Activated T-cell treated with anti-CD3 and anti-CD28 coated beads, Interleukin-2, amount 50 U/mL, for 72 hours (primary cell): Measurements from ENCODE around the gene INPP4B. TPM values are rescaled to one million over a fixed set of nuclear protein-coding genes. Genes with fewer than 3 reads are reported as not detected.

ENCODE experiments used
- ATAC-seq, 2 donors: fragments of 150-1000 bp; cut with Tn5 transposase; replicated peaks in 1 of 2; 2 replicates each; pipeline ENCODE4 v1.10.0; 2021; ENCODE audit warnings: moderate library complexity in 2 of 2, mild to moderate bottlenecking in 1 of 2
- DNase-seq, 2 donors: peaks; one replicate each; pipeline ENCODE4 v3.0.0; 2021 to 2022; ENCODE audit warnings: mixed read lengths in 1 of 2
- H3K27ac Mint-ChIP-seq: one replicate; pipeline ENCODE4 v1.8.0; 2022; ENCODE audit warnings: mild to moderate bottlenecking, moderate library complexity, mixed read lengths
- H3K27me3 Mint-ChIP-seq: one replicate; pipeline ENCODE4 v1.8.0; 2022; ENCODE audit warnings: low read depth, mixed read lengths
- H3K36me3 Mint-ChIP-seq, 2 donors: one replicate each; pipeline ENCODE4 v1.8.0; 2022; ENCODE audit warnings: mixed read lengths in 2 of 2, mild to moderate bottlenecking in 1 of 2; ENCODE audit not compliant: insufficient read depth in 2 of 2
- H3K4me1 Mint-ChIP-seq: one replicate; pipeline ENCODE4 v1.8.0; 2022; ENCODE audit warnings: low read depth, mixed read lengths
- H3K4me3 Mint-ChIP-seq, 2 donors: one replicate each; pipeline ENCODE4 v1.8.0; 2022; ENCODE audit warnings: mild to moderate bottlenecking in 2 of 2, mixed read lengths in 2 of 2, moderate library complexity in 2 of 2
- H3K9me3 Mint-ChIP-seq, 2 donors: one replicate each; pipeline ENCODE4 v1.8.0; 2022; ENCODE audit warnings: mixed read lengths in 2 of 2
- total RNA-seq, 2 donors: library from RNA; stranded (reverse); gene quantifications; one replicate each; pipeline ENCODE4 v1.2.3, GENCODE V29; 2022

INPP4B gene
- total RNA-seq, 2 donors from 2014 or later: 64.9 to 67.3 TPM

DNA sequence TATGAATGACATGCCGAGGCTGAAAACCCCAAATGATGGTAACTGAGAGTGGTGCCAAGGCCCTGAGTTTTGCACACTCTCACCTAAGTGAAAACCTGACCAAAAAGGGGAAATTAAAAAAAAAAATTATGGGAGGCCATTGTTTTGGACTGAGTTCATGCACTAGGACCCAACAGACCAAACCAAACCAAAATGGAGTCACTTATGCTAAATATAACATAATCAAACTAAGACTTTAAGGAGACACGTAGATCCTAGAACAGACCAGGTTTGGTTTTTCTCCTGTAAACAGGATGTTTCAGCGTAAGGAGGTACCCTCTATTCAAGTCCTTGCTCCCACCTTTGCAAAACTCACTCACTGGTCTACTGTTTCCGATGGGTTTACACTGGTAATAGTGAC is 453.0 kb downstream of the INPP4B start:
- Mint-ChIP-seq H3K9me3 (no peaks in the 10 kb centered on the region), H3K27me3 (no peaks in the 10 kb centered on the region), H3K27ac (peak overlapping the region; percentile 100), H3K4me3 (peak overlapping the region in 1 of 2 donors; percentile 63), H3K4me1 (peaks cover 99% of the 10 kb centered on the region), H3K36me3 (peaks cover 10 to 37% of the 10 kb centered on the region in 2 donors)
- ATAC-seq: no peak
- DNase-seq: no peak

DNA sequence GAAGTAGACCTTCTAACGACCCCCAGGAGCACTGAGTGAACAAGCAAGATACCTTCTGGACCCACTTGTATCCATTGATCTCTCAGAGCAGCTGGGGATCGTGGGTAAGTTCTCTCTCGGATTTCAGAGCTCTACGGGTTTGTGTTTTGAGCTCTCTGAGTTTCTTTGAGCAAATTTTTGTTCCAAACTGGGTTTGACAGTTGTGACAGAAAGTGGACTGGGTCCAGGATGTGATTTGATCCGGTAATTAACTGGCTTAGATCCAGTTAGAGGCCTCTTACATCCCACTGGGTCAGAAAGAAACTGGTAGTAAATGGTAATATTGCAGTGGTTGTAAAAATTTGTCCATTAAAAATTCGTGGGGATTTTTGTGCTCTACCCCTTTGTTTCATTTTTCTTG is 459.2 kb downstream of the INPP4B start:
- Mint-ChIP-seq H3K4me3 (peak overlapping the region; percentile 53 to 75), H3K27me3 (no peaks in the 10 kb centered on the region), H3K9me3 (no peaks in the 10 kb centered on the region), H3K36me3 (peaks cover 3 to 22% of the 10 kb centered on the region in 2 donors), H3K4me1 (peaks cover 78% of the 10 kb centered on the region), H3K27ac (peak overlapping the region; percentile 90)
- ATAC-seq (no peak), DNase-seq (no peak)

GRCh38 chr4:142386449-142386848 is 459.7 kb downstream of the INPP4B start:
- H3K4me1 Mint-ChIP-seq: peaks cover 74% of the 10 kb centered on the region
- H3K9me3 Mint-ChIP-seq: no peaks in the 10 kb centered on the region
- ATAC-seq (peak in 1 of 2 donors; percentile 54), DNase-seq (no peak)
- peak overlapping the region; percentile 90 for H3K27ac Mint-ChIP-seq
- H3K27me3 Mint-ChIP-seq: no peaks in the 10 kb centered on the region
- H3K4me3 Mint-ChIP-seq: peak overlapping the region; percentile 53 to 75
- peaks cover 3 to 24% of the 10 kb centered on the region in 2 donors for H3K36me3 Mint-ChIP-seq

DNA sequence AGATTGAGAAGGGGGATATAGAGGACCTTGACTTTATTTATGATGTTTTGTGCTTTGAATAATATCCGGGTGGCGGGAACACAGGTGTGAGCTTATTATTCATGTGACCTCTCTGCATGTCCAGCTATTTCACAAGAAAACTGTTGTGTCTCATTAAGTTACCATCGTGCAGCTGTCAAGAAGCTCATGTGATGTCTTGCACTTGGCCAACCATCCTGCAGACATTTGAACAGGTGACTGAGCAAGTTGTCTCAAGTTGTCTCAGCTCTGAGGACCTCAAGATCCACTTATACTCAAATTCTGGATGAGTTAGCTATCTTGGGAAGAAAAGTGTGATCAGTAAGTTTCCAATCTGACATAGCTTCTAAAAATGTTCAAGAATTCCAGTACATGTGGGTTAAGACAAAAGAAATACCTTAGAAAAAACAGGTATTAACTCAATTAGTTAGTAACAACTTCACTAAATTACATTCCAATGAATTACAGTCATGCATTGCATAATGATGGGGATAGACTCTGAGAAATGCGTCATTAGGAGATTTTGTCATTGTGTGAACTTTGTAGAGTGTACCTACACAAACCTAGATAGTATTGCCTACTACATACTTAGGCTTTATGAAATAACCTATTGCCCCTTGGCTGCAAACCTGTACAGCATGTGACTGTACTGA is 462.2 kb downstream of the INPP4B start:
- peak in 1 of 2 donors; percentile 26 for ATAC-seq
- Mint-ChIP-seq H3K27me3 (no peaks in the 10 kb centered on the region), H3K9me3 (no peaks in the 10 kb centered on the region), H3K4me1 (peaks cover 70% of the 10 kb centered on the region), H3K27ac (peak overlapping the region; percentile 85), H3K36me3 (peaks cover 3 to 20% of the 10 kb centered on the region in 2 donors), H3K4me3 (peak overlapping the region in 1 of 2 donors; percentile 78)
- no peak for DNase-seq

- Mint-ChIP-seq H3K27ac (peak overlapping the region; percentile 85), H3K9me3 (no peaks in the 10 kb centered on the region), H3K27me3 (no peaks in the 10 kb centered on the region), H3K4me3 (peak overlapping the region in 1 of 2 donors; percentile 78), H3K4me1 (peaks cover 70% of the 10 kb centered on the region), H3K36me3 (peaks cover 3 to 17% of the 10 kb centered on the region in 2 donors)
- DNase-seq: no peak
- ATAC-seq: no peak
Measured at GRCh38 chr4:142383354-142383753, 462.7 kb downstream of the INPP4B start.

DNA sequence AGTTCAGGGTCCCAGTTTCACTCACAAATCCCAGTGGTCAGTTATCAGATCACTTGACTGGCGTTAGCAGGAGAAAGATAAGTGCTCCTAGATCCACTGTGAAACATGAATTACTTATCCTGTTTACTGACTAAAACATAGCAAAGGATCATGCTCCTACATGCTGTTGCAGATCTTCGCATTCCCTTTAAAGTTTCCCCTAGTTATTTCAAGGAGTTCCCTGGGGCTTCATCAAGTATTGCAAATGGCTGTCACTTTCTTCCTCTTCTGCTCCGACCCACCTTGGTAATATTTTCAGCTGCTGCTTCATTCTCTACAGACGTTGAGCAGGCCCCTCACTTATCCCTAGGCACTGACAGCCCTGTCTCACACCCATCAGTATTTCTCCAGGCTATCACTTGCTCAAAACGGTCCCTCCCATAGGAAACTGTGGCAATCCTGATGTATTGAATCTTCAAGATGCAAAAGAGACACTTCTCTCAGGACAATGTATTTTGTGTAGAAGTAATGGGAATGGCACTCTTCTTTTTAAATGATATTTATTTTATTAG is 466.0 kb downstream of the INPP4B start:
- Mint-ChIP-seq H3K4me1 (peaks cover 75% of the 10 kb centered on the region), H3K27ac (no peak overlapping the region), H3K27me3 (no peaks in the 10 kb centered on the region), H3K9me3 (no peaks in the 10 kb centered on the region), H3K36me3 (peaks cover 2 to 13% of the 10 kb centered on the region in 2 donors), H3K4me3 (peak overlapping the region; percentile 28 to 43)
- no peak for ATAC-seq
- DNase-seq: no peak

- no peaks in the 10 kb centered on the region for H3K9me3 Mint-ChIP-seq
- ATAC-seq (no peak), DNase-seq (no peak)
- H3K27me3 Mint-ChIP-seq: no peaks in the 10 kb centered on the region
- peak overlapping the region; percentile 89 for H3K27ac Mint-ChIP-seq
- H3K4me3 Mint-ChIP-seq: peak overlapping the region; percentile 6 to 55
- peaks cover 2 to 14% of the 10 kb centered on the region in 2 donors for H3K36me3 Mint-ChIP-seq
- H3K4me1 Mint-ChIP-seq: peaks cover 79% of the 10 kb centered on the region
Measured at GRCh38 chr4:142379277-142380051, 466.6 kb downstream of the INPP4B start.

- Mint-ChIP-seq H3K27ac (peak overlapping the region; percentile 89), H3K4me3 (peak overlapping the region; percentile 77 to 83), H3K36me3 (peaks cover 2 to 11% of the 10 kb centered on the region in 2 donors), H3K9me3 (no peaks in the 10 kb centered on the region), H3K27me3 (no peaks in the 10 kb centered on the region), H3K4me1 (peaks cover 80% of the 10 kb centered on the region)
- ATAC-seq (peak; percentile 14 to 16), DNase-seq (no peak)
Measured at GRCh38 chr4:142378179-142378578, 467.9 kb downstream of the INPP4B start.

- peak overlapping the region; percentile 77 to 83 for H3K4me3 Mint-ChIP-seq
- H3K36me3 Mint-ChIP-seq: peaks cover 2 to 11% of the 10 kb centered on the region in 2 donors
- no peaks in the 10 kb centered on the region for H3K27me3 Mint-ChIP-seq
- ATAC-seq (peak; percentile 90 to 91), DNase-seq (no peak)
- H3K9me3 Mint-ChIP-seq: no peaks in the 10 kb centered on the region
- peaks cover 85% of the 10 kb centered on the region for H3K4me1 Mint-ChIP-seq
- H3K27ac Mint-ChIP-seq: peak overlapping the region; percentile 89
Measured at GRCh38 chr4:142377342-142378091, 468.6 kb downstream of the INPP4B start.

- ATAC-seq (peak; percentile 24 to 41), DNase-seq (no peak)
- H3K9me3 Mint-ChIP-seq: peaks cover under 1 to 2% of the 10 kb centered on the region in 2 donors
- peaks cover 6 to 14% of the 10 kb centered on the region in 2 donors for H3K36me3 Mint-ChIP-seq
- no peaks in the 10 kb centered on the region for H3K27me3 Mint-ChIP-seq
- H3K4me3 Mint-ChIP-seq: peak overlapping the region; percentile 76 to 77
- H3K4me1 Mint-ChIP-seq: peaks cover 98% of the 10 kb centered on the region
- peak overlapping the region; percentile 89 for H3K27ac Mint-ChIP-seq
Measured at GRCh38 chr4:142376204-142376603, 469.9 kb downstream of the INPP4B start.

GRCh38 chr4:142373610-142374009 is 472.5 kb downstream of the INPP4B start:
- H3K36me3 Mint-ChIP-seq: peaks cover 15 to 28% of the 10 kb centered on the region in 2 donors
- peaks cover 94% of the 10 kb centered on the region for H3K4me1 Mint-ChIP-seq
- no peaks in the 10 kb centered on the region for H3K27me3 Mint-ChIP-seq
- H3K9me3 Mint-ChIP-seq: peaks cover 3 to 8% of the 10 kb centered on the region in 2 donors
- ATAC-seq (no peak), DNase-seq (no peak)
- H3K27ac Mint-ChIP-seq: peak overlapping the region; percentile 87
- peak overlapping the region; percentile 21 to 83 for H3K4me3 Mint-ChIP-seq

DNA sequence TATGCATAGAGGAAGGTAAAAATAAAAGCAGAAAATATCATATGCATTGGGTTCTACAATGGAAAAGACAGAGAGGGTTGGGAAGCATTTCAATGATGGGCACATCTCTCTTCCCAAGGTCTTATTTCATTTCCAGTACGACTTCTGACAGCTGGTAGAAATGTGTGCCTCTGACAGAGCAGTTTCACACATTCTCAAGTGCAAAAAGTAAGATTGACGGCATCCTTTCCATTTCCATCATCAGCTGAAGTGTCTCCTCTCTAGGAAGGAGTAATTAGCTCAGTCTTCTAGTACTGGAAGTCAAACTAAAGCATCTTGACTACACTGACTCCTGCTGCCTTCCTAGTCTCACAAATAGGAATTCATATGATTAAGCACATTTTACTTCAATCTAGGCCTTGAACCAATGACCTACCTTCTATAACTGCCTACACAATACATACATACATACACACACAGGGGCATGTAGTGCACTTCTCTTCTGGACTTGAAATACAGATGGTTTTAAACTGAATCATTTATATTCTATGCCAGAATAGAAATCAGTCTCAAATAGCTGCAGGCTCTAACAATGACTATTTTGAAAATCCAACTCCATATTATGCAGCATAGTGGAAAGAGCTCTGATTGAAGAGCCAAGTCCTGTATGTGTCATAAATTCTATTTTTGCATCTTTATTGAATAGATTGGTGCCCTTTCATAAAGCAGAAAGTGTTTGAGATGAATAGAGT is 473.4 kb downstream of the INPP4B start:
- H3K4me3 Mint-ChIP-seq: peak overlapping the region; percentile 7 to 68
- H3K4me1 Mint-ChIP-seq: peaks cover 93% of the 10 kb centered on the region
- peak in 1 of 2 donors; percentile 17 for ATAC-seq
- no peaks in the 10 kb centered on the region for H3K27me3 Mint-ChIP-seq
- peaks cover 3 to 8% of the 10 kb centered on the region in 2 donors for H3K9me3 Mint-ChIP-seq
- peaks cover 16 to 30% of the 10 kb centered on the region in 2 donors for H3K36me3 Mint-ChIP-seq
- peak overlapping the region; percentile 92 for H3K27ac Mint-ChIP-seq
- no peak for DNase-seq
